DND-41 (cell line): Measurements from ENCODE around the gene ANTKMT.
A peak's percentile ranks its signal among the peaks of the same experiment; 100 is the strongest.

Experiments
- ATAC-seq: fragments of 200-7000 bp; cut with Tn5 transposase; 3 replicates; pipeline ENCODE4 v1.9.1; 2021; ENCODE audit warnings: low read depth; ENCODE audit not compliant: insufficient read depth
- DNase-seq: peaks from one replicate; pipeline ENCODE4 v3.0.0-alpha.2; 2020
- H2AFZ ChIP-seq: 2 replicates; pipeline ENCODE4 v1.6.0; 2012; ENCODE audit warnings: low read depth, low read length
- H3K27ac ChIP-seq: 2 replicates; pipeline ENCODE4 v1.5.1; 2012; ENCODE audit warnings: low read length, inconsistent platforms
- H3K27me3 ChIP-seq: fragments of 200-600 bp; sonication (generic); 2 replicates; pipeline ENCODE4 v1.6.0; 2012; ENCODE audit warnings: low read length, mild to moderate bottlenecking, inconsistent platforms; ENCODE audit not compliant: insufficient read depth, poor library complexity
- H3K36me3 ChIP-seq: 2 replicates; pipeline ENCODE4 v1.5.1; 2012; ENCODE audit warnings: low read length, inconsistent platforms; ENCODE audit not compliant: insufficient read depth
- H3K4me1 ChIP-seq: 2 replicates; pipeline ENCODE4 v1.5.1; 2012; ENCODE audit warnings: mild to moderate bottlenecking, low read length; ENCODE audit not compliant: insufficient read depth
- H3K4me2 ChIP-seq: 2 replicates; pipeline ENCODE4 v1.6.0; 2012; ENCODE audit warnings: mild to moderate bottlenecking, moderate library complexity, low read length, inconsistent platforms; ENCODE audit not compliant: insufficient read depth
- H3K4me3 ChIP-seq, 2 experiments: fragments of 200-600 bp in 1 of 2; shearing (Covaris generic) in 1 of 2; 2 replicates each; pipeline ENCODE4 v1.5.1; 2012 to 2016; ENCODE audit warnings: inconsistent platforms in 2 of 2, low read length in 2 of 2, mild to moderate bottlenecking in 2 of 2, low read depth in 1 of 2, moderate library complexity in 1 of 2
- H3K79me2 ChIP-seq: 2 replicates; pipeline ENCODE4 v1.6.0; 2012; ENCODE audit warnings: low read length, inconsistent platforms; ENCODE audit not compliant: insufficient read depth
- H3K9ac ChIP-seq: 2 replicates; pipeline ENCODE4 v1.6.0; 2012; ENCODE audit warnings: low read depth, mild to moderate bottlenecking, inconsistent platforms, low read length, moderate library complexity
- H3K9me3 ChIP-seq: 2 replicates; pipeline ENCODE4 v1.5.1; 2012; ENCODE audit warnings: low read length, moderate library complexity, mild to moderate bottlenecking, inconsistent platforms; ENCODE audit not compliant: insufficient read depth, severe bottlenecking
- H4K20me1 ChIP-seq: 2 replicates; pipeline ENCODE4 v1.6.0; 2012; ENCODE audit warnings: low read length; ENCODE audit not compliant: insufficient read depth
- EZH2 ChIP-seq: IDR thresholded peaks from 3 replicates; pipeline ENCODE4 v1.6.1; 2012; ENCODE audit warnings: borderline replicate concordance, low read depth, mild to moderate bottlenecking, moderate library complexity, low read length, inconsistent platforms; ENCODE audit not compliant: severe bottlenecking
- TF ChIP-seq, protein P1 (sequence below): IDR thresholded peaks from 2 replicates; pipeline ENCODE4 v1.5.1; 2012; ENCODE audit warnings: borderline replicate concordance, low read length, moderate library complexity, mild to moderate bottlenecking; ENCODE audit not compliant: poor library complexity, severe bottlenecking; ENCODE audit errors: extremely low read depth

The ANTKMT gene

DNA sequence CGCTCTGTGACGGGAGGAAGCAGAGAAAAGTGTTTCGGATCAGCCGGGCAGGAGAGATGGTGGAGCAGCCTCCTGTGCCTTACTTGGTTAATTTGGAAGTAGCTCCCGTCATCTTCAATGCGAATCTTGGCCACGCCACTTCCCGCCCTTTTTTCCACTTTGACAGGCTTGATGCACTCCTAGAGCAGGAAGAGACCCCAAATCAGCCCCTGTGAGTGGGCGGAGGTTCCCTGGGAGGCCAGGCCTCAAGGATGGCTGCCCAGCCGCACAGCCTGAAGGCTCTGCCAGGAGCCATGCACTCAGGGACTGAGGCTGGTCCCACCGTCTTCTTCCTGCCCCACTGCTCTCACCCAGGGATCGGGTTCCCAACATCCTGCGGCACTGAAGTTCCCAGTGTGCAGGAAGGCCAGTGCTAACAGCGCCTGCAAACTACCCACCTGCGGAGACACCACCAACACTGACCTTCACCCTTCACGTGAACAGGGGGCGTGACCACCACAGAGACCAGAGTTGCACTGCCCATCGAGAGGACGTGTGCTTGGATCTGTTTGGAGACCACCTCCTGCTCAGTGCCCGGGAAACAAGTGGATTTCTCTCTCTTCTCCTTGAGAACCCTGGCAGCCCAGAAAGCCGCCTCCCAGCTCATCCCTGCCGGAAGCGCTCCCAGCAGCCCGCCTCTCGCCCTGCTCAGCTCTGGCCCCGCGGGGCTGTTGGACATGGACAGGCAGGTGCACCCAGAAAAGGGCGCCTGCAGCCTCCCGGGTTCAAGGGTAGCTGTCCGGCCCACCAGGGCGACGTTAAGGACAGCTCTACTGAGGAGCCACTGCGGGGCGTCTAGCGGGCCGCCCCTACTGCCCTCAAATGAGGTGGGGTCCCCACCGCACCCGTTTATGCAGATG lies 18.9 kb downstream of the ANTKMT start:
- Histone ChIP-seq H3K4me1 (peaks cover 19% of the 10 kb centered on the region), H3K79me2 (peaks cover 18% of the 10 kb centered on the region), H4K20me1 (no peaks in the 10 kb centered on the region), H3K27ac (peak overlapping the region; percentile 75), H3K4me3 (peak overlapping the region; percentile 91 to 98), H3K4me2 (peak overlapping the region; percentile 99), H2AFZ (peak overlapping the region; percentile 81), H3K9ac (peak overlapping the region; percentile 96), H3K36me3 (peaks cover 37% of the 10 kb centered on the region), H3K27me3 (no peaks in the 10 kb centered on the region), H3K9me3 (no peaks in the 10 kb centered on the region)
- no peak for ATAC-seq
- no peak for DNase-seq
- TF ChIP-seq EZH2: no peak
- TF ChIP-seq, protein P1, sequence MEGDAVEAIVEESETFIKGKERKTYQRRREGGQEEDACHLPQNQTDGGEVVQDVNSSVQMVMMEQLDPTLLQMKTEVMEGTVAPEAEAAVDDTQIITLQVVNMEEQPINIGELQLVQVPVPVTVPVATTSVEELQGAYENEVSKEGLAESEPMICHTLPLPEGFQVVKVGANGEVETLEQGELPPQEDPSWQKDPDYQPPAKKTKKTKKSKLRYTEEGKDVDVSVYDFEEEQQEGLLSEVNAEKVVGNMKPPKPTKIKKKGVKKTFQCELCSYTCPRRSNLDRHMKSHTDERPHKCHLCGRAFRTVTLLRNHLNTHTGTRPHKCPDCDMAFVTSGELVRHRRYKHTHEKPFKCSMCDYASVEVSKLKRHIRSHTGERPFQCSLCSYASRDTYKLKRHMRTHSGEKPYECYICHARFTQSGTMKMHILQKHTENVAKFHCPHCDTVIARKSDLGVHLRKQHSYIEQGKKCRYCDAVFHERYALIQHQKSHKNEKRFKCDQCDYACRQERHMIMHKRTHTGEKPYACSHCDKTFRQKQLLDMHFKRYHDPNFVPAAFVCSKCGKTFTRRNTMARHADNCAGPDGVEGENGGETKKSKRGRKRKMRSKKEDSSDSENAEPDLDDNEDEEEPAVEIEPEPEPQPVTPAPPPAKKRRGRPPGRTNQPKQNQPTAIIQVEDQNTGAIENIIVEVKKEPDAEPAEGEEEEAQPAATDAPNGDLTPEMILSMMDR: no peak

DNA sequence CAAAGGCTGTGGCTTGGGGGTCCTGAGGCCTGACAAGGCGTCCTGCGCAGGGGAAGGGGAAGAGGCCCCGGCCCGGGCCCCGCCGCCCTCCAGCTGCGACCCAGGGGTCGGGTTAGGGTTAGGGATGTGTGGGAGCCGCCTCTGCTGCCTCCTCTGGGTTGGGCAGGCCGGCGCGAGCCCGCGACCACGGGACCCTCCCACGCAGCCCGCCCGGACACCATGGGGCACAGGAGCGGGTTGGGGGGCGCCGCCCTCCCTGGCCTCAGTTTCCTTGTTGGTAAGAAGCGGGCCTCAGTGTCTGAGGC lies 19.5 kb downstream of the ANTKMT start:
- peak overlapping the region; percentile 99 for H3K4me2 ChIP-seq
- no peak for TF ChIP-seq EZH2
- TF ChIP-seq, protein P1: no peak
- peak overlapping the region; percentile 81 for H2AFZ ChIP-seq
- H3K79me2 ChIP-seq: peaks cover 18% of the 10 kb centered on the region
- H3K4me1 ChIP-seq: peaks cover 19% of the 10 kb centered on the region
- DNase-seq (no peak), ATAC-seq (peak; percentile 60)
- no peaks in the 10 kb centered on the region for H3K27me3 ChIP-seq
- H3K36me3 ChIP-seq: peaks cover 31% of the 10 kb centered on the region
- peak overlapping the region; percentile 75 for H3K27ac ChIP-seq
- no peaks in the 10 kb centered on the region for H4K20me1 ChIP-seq
- no peaks in the 10 kb centered on the region for H3K9me3 ChIP-seq
- H3K4me3 ChIP-seq: peak overlapping the region; percentile 91 to 98
- H3K9ac ChIP-seq: peak overlapping the region; percentile 96

DNA sequence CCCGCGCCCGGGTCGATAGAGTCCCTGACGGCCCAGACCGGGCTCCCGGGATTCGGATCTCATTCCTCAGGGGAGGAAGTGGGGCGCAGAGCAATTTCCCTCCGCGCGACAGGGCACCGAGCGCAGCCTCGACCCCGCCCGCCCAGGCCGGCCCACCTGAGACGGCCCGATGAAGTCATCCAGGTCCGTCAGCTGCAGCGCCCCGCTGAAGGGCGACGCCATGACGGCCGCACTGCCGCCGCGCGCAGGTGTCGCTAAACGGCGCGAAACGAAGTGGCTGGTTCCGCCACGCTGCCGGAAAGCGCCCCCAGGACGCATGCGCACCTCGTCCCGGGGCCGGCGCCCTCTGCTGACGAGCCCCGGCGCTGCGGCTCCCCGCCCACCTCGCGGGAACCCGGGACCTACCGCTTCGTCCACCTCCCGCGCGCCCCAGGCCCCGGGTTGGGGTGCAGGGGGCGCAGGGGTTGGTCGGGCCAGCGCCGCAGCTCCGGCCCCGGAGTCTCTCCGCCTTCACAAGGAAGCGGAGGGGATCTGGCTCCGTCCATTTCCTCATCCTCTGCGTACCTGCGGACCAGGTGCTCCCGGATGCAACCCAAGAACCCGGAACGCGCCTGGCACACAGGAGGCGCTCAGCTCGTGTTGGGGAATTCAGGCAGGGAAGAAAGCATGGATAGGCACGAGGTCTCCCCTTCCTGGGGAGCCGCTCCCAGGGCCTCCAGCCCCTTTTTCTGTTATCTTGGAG lies 20.0 kb downstream of the ANTKMT start, which contains the start of gene CIAO3:
TSS of gene CIAO3 (minus strand) at position 234 of the 742 bp plus-strand sequence. CDS start at position 222, 12 bp downstream.
- peak within 1 kb of the TSS; percentile 99 for H3K4me2 ChIP-seq
- DNase-seq: peak; percentile 89
- peak within 1 kb of the TSS; percentile 75 for H3K27ac ChIP-seq
- H3K9ac ChIP-seq: peak within 1 kb of the TSS; percentile 96
- no peaks in the 10 kb centered on the region for H3K9me3 ChIP-seq
- H3K36me3 ChIP-seq: peaks cover 26% of the 10 kb centered on the region
- ATAC-seq: peak; percentile 91
- H3K27me3 ChIP-seq: no peaks in the 10 kb centered on the region
- peak within 1 kb of the TSS; percentile 97 for H2AFZ ChIP-seq
- peak within 1 kb of the TSS; percentile 91 to 98 for H3K4me3 ChIP-seq
- H3K79me2 ChIP-seq: peaks cover 18% of the 10 kb centered on the region
- H4K20me1 ChIP-seq: no peaks in the 10 kb centered on the region
- TF ChIP-seq, protein P1: peak; percentile 91
- TF ChIP-seq EZH2: no peak
- peaks cover 19% of the 10 kb centered on the region for H3K4me1 ChIP-seq
